ENCODE measurements around the gene USP17L19.
"Not testable (repeated sequence)": the region's sequence is repeated elsewhere in the genome, so short reads cannot be mapped to it uniquely, and the experiment has no call there.

USP17L19 gene, protein sequence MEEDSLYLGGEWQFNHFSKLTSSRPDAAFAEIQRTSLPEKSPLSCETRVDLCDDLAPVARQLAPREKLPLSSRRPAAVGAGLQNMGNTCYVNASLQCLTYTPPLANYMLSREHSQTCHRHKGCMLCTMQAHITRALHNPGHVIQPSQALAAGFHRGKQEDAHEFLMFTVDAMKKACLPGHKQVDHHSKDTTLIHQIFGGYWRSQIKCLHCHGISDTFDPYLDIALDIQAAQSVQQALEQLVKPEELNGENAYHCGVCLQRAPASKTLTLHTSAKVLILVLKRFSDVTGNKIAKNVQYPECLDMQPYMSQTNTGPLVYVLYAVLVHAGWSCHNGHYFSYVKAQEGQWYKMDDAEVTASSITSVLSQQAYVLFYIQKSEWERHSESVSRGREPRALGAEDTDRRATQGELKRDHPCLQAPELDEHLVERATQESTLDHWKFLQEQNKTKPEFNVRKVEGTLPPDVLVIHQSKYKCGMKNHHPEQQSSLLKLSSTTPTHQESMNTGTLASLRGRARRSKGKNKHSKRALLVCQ

DNA sequence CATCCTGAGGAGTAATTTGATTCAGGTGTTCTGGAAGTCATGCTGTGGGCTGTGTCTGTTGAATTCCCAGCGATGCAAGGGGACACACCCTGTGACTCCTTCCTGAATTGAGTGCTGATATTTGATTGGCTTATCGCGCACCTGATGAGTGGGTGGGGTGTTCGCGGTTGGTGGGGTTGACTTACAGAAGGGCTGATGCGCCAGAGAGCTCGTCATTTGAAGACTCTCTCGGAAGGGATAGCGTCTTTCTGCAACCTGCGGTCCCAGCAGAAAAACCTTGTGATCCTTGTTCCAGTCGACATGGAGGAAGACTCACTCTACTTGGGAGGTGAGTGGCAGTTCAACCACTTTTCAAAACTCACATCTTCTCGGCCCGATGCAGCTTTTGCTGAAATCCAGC lies at the start of gene USP17L19:
Gene USP17L19 (plus strand): TSS at position 301 of the 400 bp plus-strand sequence. CDS start 0 bp downstream, at position 301.
- DNase-seq = not testable (repeated sequence)

DNA sequence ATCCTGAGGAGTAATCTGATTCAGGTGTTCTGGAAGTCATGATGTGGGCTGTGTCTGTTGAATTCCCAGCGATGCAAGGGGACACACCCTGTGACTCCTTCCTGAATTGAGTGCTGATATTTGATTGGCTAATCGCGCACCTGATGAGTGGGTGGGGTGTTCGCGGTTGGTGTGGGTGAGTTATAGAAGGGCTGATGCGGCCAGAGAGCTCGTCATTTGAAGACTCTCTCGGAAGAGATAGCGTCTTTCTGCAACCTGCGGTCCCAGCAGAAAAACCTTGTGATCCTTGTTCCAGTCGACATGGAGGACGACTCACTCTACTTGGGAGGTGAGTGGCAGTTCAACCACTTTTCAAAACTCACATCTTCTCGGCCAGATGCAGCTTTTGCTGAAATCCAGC lies 42.8 kb upstream of the USP17L19 start, which contains the start of gene USP17L10:
Gene USP17L10 (plus strand): TSS at position 301 of the 400 bp plus-strand sequence. CDS start 0 bp downstream, at position 301.
- DNase-seq = not testable (repeated sequence)

DNA sequence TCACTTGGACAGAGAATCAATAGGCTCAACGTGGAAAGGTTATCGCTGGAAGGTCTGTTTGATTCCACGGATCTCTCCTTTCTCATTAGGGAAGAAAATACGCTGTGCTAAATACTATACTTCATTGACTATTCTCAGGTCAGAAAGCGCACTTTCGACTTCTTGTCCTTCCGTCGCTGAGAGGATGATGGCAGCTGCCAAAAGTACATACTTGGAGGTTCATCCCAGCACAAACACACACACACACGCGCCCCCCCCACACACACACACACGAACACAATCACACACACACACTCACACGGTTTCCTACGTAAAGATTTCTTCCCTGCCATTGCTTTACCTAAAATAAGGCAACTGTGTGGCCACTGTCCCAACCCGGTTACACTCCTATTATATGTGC lies 38.5 kb upstream of the USP17L19 start:
- not testable (repeated sequence) for DNase-seq

DNA sequence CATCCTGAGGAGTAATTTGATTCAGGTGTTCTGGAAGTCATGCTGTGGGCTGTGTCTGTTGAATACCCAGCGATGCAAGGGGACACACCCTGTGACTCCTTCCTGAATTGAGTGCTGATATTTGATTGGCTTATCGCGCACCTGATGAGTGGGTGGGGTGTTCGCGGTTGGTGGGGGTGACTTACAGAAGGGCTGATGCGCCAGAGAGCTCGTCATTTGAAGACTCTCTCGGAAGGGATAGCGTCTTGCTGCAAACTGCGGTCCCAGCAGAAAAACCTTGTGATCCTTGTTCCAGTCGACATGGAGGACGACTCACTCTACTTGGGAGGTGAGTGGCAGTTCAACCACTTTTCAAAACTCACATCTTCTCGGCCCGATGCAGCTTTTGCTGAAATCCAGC lies 38.1 kb upstream of the USP17L19 start, which contains the start of gene USP17L11:
Gene USP17L11 (plus strand): TSS at position 301 of the 400 bp plus-strand sequence. CDS start 0 bp downstream, at position 301.
- DNase-seq = not testable (repeated sequence)

- not testable (repeated sequence) for DNase-seq
These were observed 33.3 kb upstream of the USP17L19 start, which contains the start of gene USP17L12 for GRCh38 chr4:9219852-9220251. TSS of gene USP17L12 (plus strand) at chr4:9220152. CDS start at chr4:9220152, 0 bp downstream.

GRCh38 chr4:9224596-9224995 lies 28.6 kb upstream of the USP17L19 start, which contains the start of gene USP17L13:
TSS of gene USP17L13 (plus strand) at chr4:9224896. CDS start at chr4:9224896, 0 bp downstream.
- DNase-seq = not testable (repeated sequence)

GRCh38 chr4:9230249-9230648 lies 22.9 kb upstream of the USP17L19 start:
- DNase-seq = not testable (repeated sequence)

DNA sequence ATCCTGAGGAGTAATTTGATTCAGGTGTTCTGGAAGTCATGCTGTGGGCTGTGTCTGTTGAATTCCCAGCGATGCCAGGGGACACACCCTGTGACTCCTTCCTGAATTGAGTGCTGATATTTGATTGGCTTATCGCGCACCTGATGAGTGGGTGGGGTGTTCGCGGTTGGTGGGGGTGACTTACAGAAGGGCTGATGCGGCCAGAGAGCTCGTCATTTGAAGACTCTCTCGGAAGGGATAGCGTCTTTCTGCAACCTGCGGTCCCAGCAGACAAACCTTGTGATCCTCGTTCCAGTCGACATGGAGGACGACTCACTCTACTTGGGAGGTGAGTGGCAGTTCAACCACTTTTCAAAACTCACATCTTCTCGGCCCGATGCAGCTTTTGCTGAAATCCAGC lies 19.1 kb upstream of the USP17L19 start, which contains the start of gene USP17L15:
Gene USP17L15 (plus strand): TSS at position 301 of the 400 bp plus-strand sequence. CDS start 0 bp downstream, at position 301.
- DNase-seq = not testable (repeated sequence)

DNA sequence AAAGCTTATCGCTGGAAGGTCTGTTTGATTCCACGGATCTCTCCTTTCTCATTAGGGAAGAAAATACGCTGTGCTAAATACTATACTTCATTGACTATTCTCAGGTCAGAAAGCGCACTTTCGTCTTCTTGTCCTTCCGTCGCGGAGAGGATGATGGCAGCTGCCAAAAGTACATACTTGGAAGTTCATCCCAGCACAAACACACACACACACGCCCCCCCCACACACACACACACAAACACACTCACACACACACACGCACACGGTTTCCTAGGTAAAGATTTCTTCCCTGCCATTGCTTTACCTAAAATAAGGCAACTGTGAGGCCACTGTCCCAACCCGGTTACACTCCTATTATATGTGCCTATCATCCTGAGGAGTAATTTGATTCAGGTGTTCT lies 14.7 kb upstream of the USP17L19 start:
- not testable (repeated sequence) for DNase-seq

- not testable (repeated sequence) for DNase-seq
These were observed 9.6 kb upstream of the USP17L19 start, which contains the start of gene USP17L17 for GRCh38 chr4:9243579-9243978. TSS of gene USP17L17 (plus strand) at chr4:9243879. CDS start at chr4:9243879, 0 bp downstream.

DNA sequence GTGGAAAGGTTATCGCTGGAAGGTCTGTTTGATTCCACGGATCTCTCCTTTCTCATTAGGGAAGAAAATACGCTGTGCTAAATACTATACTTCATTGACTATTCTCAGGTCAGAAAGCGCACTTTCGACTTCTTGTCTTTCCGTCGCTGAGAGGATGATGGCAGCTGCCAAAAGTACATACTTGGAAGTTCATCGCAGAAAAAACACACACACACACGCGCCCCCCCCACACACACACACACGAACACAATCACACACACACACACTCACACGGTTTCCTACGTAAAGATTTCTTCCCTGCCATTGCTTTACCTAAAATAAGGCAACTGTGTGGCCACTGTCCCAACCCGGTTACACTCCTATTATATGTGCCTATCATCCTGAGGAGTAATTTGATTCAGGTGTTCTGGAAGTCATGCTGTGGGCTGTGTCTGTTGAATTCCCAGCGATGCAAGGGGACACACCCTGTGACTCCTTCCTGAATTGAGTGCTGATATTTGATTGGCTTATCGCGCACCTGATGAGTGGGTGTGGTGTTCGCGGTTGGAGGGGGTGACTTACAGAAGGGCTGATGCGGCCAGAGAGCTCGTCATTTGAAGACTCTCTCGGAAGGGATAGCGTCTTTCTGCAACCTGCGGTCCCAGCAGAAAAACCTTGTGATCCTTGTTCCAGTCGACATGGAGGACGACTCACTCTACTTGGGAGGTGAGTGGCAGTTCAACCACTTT lies 5.1 kb upstream of the USP17L19 start, which contains the start of gene USP17L18:
Gene USP17L18 (plus strand): TSS at position 678 of the 728 bp plus-strand sequence. CDS start 0 bp downstream, at position 678.
- not testable (repeated sequence) for DNase-seq

- not testable (repeated sequence) for DNase-seq
These were observed 4.6 kb downstream of the USP17L19 start, which contains the start of gene USP17L20 for GRCh38 chr4:9257824-9258223. TSS of gene USP17L20 (plus strand) at chr4:9258124. CDS start at chr4:9258124, 0 bp downstream.

GRCh38 chr4:9262572-9262971 lies 9.4 kb downstream of the USP17L19 start, which contains the start of gene USP17L21:
TSS of gene USP17L21 (plus strand) at chr4:9262872. CDS start at chr4:9262872, 0 bp downstream.
- not testable (repeated sequence) for DNase-seq

- DNase-seq = not testable (repeated sequence)
These were observed 14.1 kb downstream of the USP17L19 start, which contains the start of gene USP17L22 for GRCh38 chr4:9267319-9267718. TSS of gene USP17L22 (plus strand) at chr4:9267619. CDS start at chr4:9267619, 0 bp downstream.

DNA sequence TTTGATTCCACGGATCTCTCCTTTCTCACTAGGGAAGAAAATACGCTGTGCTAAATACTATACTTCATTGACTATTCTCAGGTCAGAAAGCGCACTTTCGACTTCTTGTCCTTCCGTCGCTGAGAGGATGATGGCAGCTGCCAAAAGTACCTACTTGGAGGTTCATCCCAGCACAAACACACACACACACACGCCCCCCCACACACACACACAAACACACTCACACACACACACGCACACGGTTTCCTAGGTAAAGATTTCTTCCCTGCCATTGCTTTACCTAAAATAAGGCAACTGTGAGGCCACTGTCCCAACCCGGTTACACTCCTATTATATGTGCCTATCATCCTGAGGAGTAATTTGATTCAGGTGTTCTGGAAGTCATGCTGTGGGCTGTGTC lies 18.5 kb downstream of the USP17L19 start:
- not testable (repeated sequence) for DNase-seq

Data from NCI-H1417 (cell line).